B cell (primary cell): ENCODE results near the gene CEL. TPM values are rescaled to one million over a fixed set of nuclear protein-coding genes. Genes with fewer than 3 reads are reported as not detected.

Experiments
- ATAC-seq: fragments of 200-7000 bp; cut with Tn5 transposase; one replicate; pipeline ENCODE4 v1.10.0; 2021; ENCODE audit warnings: low read depth, mild to moderate bottlenecking, moderate number of reproducible peaks, moderate library complexity
- CTCF ChIA-PET: fragments of 350-600 bp; sonication (Branson Sonifier 250); formaldehyde crosslinking; loops from one replicate; lab custom pipeline; 2021; ENCODE audit warnings: antibody characterized with exemption, inconsistent platforms; lab: Charles Lee
- POLR2A ChIA-PET: fragments of 350-600 bp; sonication (Branson Sonifier 250); formaldehyde crosslinking; loops from one replicate; lab custom pipeline; 2021; ENCODE audit warnings: antibody characterized with exemption; lab: Charles Lee
- DNase-seq: peaks from one replicate; pipeline ENCODE4 v3.0.0; 2013
- H2AFZ ChIP-seq: 2 replicates; pipeline ENCODE4 v1.6.1; 2012; ENCODE audit warnings: mild to moderate bottlenecking, low read depth, low read length; ENCODE audit not compliant: insufficient read depth, poor library complexity, severe bottlenecking
- H3K27ac ChIP-seq, 2 donors: 1 replicate in 1 of 2; 2 replicates in 1 of 2; pipeline ENCODE4 v1.5.1; 2012 to 2013; ENCODE audit warnings: low read length in 2 of 2, mild to moderate bottlenecking in 2 of 2, moderate library complexity in 1 of 2
- H3K27me3 ChIP-seq, 4 experiments: fragments of 200-600 bp in 1 of 4; sonication (generic) in 1 of 4; replicated peaks in 1 of 4; 1 replicate in 2 of 4; 2 replicates in 2 of 4; pipeline versions ENCODE4 v1.6.1 to v1.7.0; 2013 to 2016; ENCODE audit warnings: low read length in 3 of 4, mild to moderate bottlenecking in 2 of 4, mixed read lengths in 1 of 4, moderate library complexity in 1 of 4; ENCODE audit not compliant: insufficient read depth in 4 of 4, control insufficient read depth in 3 of 4; ENCODE audit errors: control extremely low read depth in 1 of 4
- H3K36me3 ChIP-seq, 2 experiments: replicated peaks in 1 of 2; 1 replicate in 1 of 2; 2 replicates in 1 of 2; pipeline versions ENCODE4 v1.6.1 to v1.7.1; 2013; ENCODE audit warnings: low read length in 1 of 2; ENCODE audit not compliant: insufficient read depth in 2 of 2, control insufficient read depth in 1 of 2; ENCODE audit errors: control extremely low read depth in 1 of 2, extremely low read depth in 1 of 2
- H3K4me1 ChIP-seq, 2 donors: fragments of 200-600 bp in 1 of 2; sonication (generic) in 1 of 2; 1 replicate in 1 of 2; 2 replicates in 1 of 2; pipeline versions ENCODE4 v1.5.1 to v1.6.1; 2013 to 2017; ENCODE audit warnings: low read length in 2 of 2; ENCODE audit not compliant: control insufficient read depth in 2 of 2, insufficient read depth in 2 of 2
- H3K4me2 ChIP-seq: replicated peaks from 2 replicates; pipeline ENCODE3; 2012; ENCODE audit warnings: mild to moderate bottlenecking, low read depth, low read length; ENCODE audit not compliant: poor library complexity, severe bottlenecking
- H3K4me3 ChIP-seq, 5 experiments: fragments of 200-600 bp in 1 of 5; sonication (generic) in 1 of 5; 1 replicate in 3 of 5; 2 replicates in 2 of 5; pipeline versions ENCODE4 v1.5.1 to v1.7.0; 2011 to 2016; ENCODE audit warnings: low read length in 4 of 5, mild to moderate bottlenecking in 4 of 5, low read depth in 2 of 5, control low read depth in 1 of 5, moderate library complexity in 1 of 5; ENCODE audit not compliant: insufficient read depth in 1 of 5; ENCODE audit errors: control extremely low read depth in 1 of 5, extremely low read depth in 1 of 5
- H3K79me2 ChIP-seq: fragments of 200-600 bp; sonication (generic); one replicate; pipeline ENCODE4 v1.6.0; 2016; ENCODE audit warnings: low read length; ENCODE audit not compliant: control insufficient read depth, insufficient read depth
- H3K9ac ChIP-seq: fragments of 200-600 bp; sonication (generic); 2 replicates; pipeline ENCODE4 v1.6.1; 2017; ENCODE audit warnings: mild to moderate bottlenecking, low read length, moderate library complexity
- H3K9me3 ChIP-seq, 3 donors: one replicate each; pipeline versions ENCODE4 v1.6.1 to v1.7.1; 2013; ENCODE audit warnings: low read length in 2 of 3; ENCODE audit not compliant: control insufficient read depth in 2 of 3, insufficient read depth in 1 of 3; ENCODE audit errors: control extremely low read depth in 1 of 3
- H4K20me1 ChIP-seq: 2 replicates; pipeline ENCODE4 v1.6.0; 2012; ENCODE audit warnings: mild to moderate bottlenecking, low read length; ENCODE audit not compliant: insufficient read depth, control insufficient read depth, poor library complexity, severe bottlenecking
- H3K27ac Mint-ChIP-seq: one replicate; pipeline ENCODE4 v1.8.0; 2021; ENCODE audit warnings: mixed read lengths
- H3K27me3 Mint-ChIP-seq: one replicate; pipeline ENCODE4 v1.8.0; 2021; ENCODE audit warnings: mixed read lengths
- H3K4me1 Mint-ChIP-seq: one replicate; pipeline ENCODE4 v1.8.0; 2021; ENCODE audit warnings: mixed read lengths
- H3K4me3 Mint-ChIP-seq: one replicate; pipeline ENCODE4 v1.8.0; 2021; ENCODE audit warnings: mixed read lengths
- H3K9me3 Mint-ChIP-seq: one replicate; pipeline ENCODE4 v1.8.0; 2022; ENCODE audit warnings: mixed read lengths; ENCODE audit not compliant: insufficient read depth
- EZH2 ChIP-seq: IDR thresholded peaks from 2 replicates; pipeline ENCODE4 v1.6.1; 2012; ENCODE audit warnings: borderline replicate concordance, low read depth, mild to moderate bottlenecking, moderate library complexity, low read length; ENCODE audit not compliant: insufficient read depth, poor library complexity, severe bottlenecking
- WGBS: methylation state at CpG from one replicate; pipeline ENCODE4 v1.1.5; 2013; ENCODE audit warnings: missing lambda C conversion rate; ENCODE audit not compliant: insufficient coverage; 5-methylcytosine and 5-hydroxymethylcytosine counted together
- intact Hi-C: fragments of 100-400 bp; cut with micrococcal nuclease; formaldehyde crosslinking; loops from one replicate; pipeline ENCODE4 v1.10.0; 2022
- polyA plus RNA-seq: library from polyadenylated mRNA; depleted of rRNA; stranded (reverse); fragments of >200 nt; gene quantifications from 2 replicates; pipeline ENCODE4 v1.2.3, GENCODE V29; 2012
- total RNA-seq, 2 donors: library from RNA; stranded (reverse); fragments of 120-200 nt in 1 of 2; gene quantifications; 1 replicate in 1 of 2; 2 replicates in 1 of 2; pipeline versions ENCODE4 v1.2.3 to v1.2.4, GENCODE V29; 2013 to 2022
- TF ChIP-seq, protein P1 (sequence below): fragments of 200-600 bp; IDR thresholded peaks from one replicate; pipeline ENCODE4 v1.8.0; 2022; ENCODE audit warnings: antibody characterized with exemption, mild to moderate bottlenecking

Gene CEL
- total and polyA plus RNA-seq, 2 donors (not counting 1 experiment from before 2014, with no cell fraction given): 0.51 to 0.57 TPM

- Mint-ChIP-seq H3K4me1 (no peaks in the 10 kb centered on the region), H3K27ac (no peak overlapping the region), H3K4me3 (no peak overlapping the region), H3K9me3 (no peaks in the 10 kb centered on the region), H3K27me3 (no peaks in the 10 kb centered on the region)
- intact Hi-C loops: no loop called here
- H3K27ac ChIP-seq: no peak overlapping the region
- TF ChIP-seq, protein P1, sequence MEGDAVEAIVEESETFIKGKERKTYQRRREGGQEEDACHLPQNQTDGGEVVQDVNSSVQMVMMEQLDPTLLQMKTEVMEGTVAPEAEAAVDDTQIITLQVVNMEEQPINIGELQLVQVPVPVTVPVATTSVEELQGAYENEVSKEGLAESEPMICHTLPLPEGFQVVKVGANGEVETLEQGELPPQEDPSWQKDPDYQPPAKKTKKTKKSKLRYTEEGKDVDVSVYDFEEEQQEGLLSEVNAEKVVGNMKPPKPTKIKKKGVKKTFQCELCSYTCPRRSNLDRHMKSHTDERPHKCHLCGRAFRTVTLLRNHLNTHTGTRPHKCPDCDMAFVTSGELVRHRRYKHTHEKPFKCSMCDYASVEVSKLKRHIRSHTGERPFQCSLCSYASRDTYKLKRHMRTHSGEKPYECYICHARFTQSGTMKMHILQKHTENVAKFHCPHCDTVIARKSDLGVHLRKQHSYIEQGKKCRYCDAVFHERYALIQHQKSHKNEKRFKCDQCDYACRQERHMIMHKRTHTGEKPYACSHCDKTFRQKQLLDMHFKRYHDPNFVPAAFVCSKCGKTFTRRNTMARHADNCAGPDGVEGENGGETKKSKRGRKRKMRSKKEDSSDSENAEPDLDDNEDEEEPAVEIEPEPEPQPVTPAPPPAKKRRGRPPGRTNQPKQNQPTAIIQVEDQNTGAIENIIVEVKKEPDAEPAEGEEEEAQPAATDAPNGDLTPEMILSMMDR: no peak
- TF ChIP-seq EZH2: no peak
- 98% methylated on average over 9 of the region's 9 CpGs for WGBS
- H3K4me3 ChIP-seq: no peak overlapping the region
- no peak for ATAC-seq
- H3K36me3 ChIP-seq: peaks cover 0 to 50% of the 10 kb centered on the region in 2 experiments
- ChIA-PET CTCF (interaction anchor here (1.3 to 2.3 kb wide), 2 partner anchors 102 to 105 kb away, joined by 5 to 7 read pairs; no protein-coding TSS in a partner anchor), POLR2A (no interaction called here)
- H3K79me2 ChIP-seq: peaks cover 50% of the 10 kb centered on the region
- H3K4me2 ChIP-seq: no peak overlapping the region
- no peak overlapping the region for H2AFZ ChIP-seq
- H4K20me1 ChIP-seq: peaks cover 51% of the 10 kb centered on the region
- no peaks in the 10 kb centered on the region for H3K9me3 ChIP-seq
- H3K9ac ChIP-seq: no peak overlapping the region
- no peak for DNase-seq
- H3K27me3 ChIP-seq: no peaks in the 10 kb centered on the region
- H3K4me1 ChIP-seq: no peaks in the 10 kb centered on the region
Observed at GRCh38 chr9:133041958-133042357, 19.8 kb upstream of the CEL start.

DNA sequence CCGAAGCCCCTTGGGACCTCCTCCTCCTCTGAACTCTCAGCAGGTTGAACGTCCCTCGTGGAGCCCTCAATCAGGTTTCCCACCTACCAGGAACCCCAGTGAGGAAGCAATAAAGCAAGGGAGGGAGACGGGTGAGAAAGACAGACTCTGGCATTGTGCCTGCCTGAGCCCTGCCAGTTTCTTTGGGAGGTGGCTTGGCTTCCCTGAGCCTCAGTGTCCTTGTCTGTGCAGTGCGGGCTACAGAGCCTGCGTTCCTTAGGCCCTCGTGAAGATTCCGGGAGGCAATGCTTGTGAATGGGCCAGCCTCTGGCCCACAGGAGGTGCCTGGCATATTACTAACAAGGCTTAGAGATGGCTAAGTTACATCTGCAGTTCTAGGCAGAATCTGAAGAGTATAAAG is 19.1 kb upstream of the CEL start:
- Mint-ChIP-seq H3K4me3 (no peak overlapping the region), H3K27ac (no peak overlapping the region)
- POLR2A ChIA-PET: no interaction called here

More for the DNA sequence above, 19.1 kb upstream of the CEL start:
- CTCF ChIA-PET: interaction anchor here (1.3 kb wide), 1 partner anchor 101 kb away, joined by 5 read pairs; no protein-coding TSS in a partner anchor
- Histone ChIP-seq H3K4me2 (no peak overlapping the region), H3K4me3 (no peak overlapping the region), H3K36me3 (peaks cover 0 to 54% of the 10 kb centered on the region in 2 experiments), H3K9me3 (no peaks in the 10 kb centered on the region), H2AFZ (no peak overlapping the region), H4K20me1 (peaks cover 44% of the 10 kb centered on the region), H3K27me3 (no peaks in the 10 kb centered on the region), H3K79me2 (peaks cover 43% of the 10 kb centered on the region), H3K9ac (no peak overlapping the region), H3K4me1 (no peaks in the 10 kb centered on the region), H3K27ac (no peak overlapping the region)
- intact Hi-C loops: no loop called here
- no peak for ATAC-seq
- 98% methylated on average over 5 of the region's 8 CpGs for WGBS
- H3K4me1 Mint-ChIP-seq: no peaks in the 10 kb centered on the region
- no peaks in the 10 kb centered on the region for H3K9me3 Mint-ChIP-seq
- no peak for DNase-seq
- TF ChIP-seq, protein P1: no peak
- no peak for TF ChIP-seq EZH2
- H3K27me3 Mint-ChIP-seq: no peaks in the 10 kb centered on the region
